GM12878 (cell line): ENCODE data around the gene DDX56. TPM values are rescaled to one million over a fixed set of nuclear protein-coding genes. Genes with fewer than 3 reads are reported as not detected.

Experiments
- ATAC-seq: fragments of 200-7000 bp; cut with Tn5 transposase; 3 replicates; pipeline ENCODE4 v1.9.1; 2020; ENCODE audit warnings: mild to moderate bottlenecking, moderate library complexity
- BruUV-seq: library from RNA; stranded (reverse); fragments of 400-500 nt; replicated peaks from 2 replicates; lab custom pipeline; 2021; lab: Mats Ljungman, UMichigan
- CTCF ChIA-PET: fragments of 300-600 bp; sonication (Branson Sonifier 250); formaldehyde crosslinking; extraction: SDS; loops from one replicate; lab custom pipeline; 2021; ENCODE audit warnings: inconsistent platforms; lab: Yijun Ruan, JAX
- POLR2A ChIA-PET: fragments of 350-600 bp; formaldehyde crosslinking; extraction: SDS; loops from one replicate; lab custom pipeline; 2021; ENCODE audit warnings: inconsistent platforms; lab: Charles Lee
- RAD21 ChIA-PET: fragments of 300-600 bp; sonication (Branson Sonifier 250); formaldehyde crosslinking; loops from one replicate; lab custom pipeline; 2023; ENCODE audit warnings: antibody characterized with exemption; ENCODE audit not compliant: unreplicated experiment; lab: Charles Lee
- SMC1A ChIA-PET: fragments of 300-600 bp; sonication (Branson Sonifier 250); formaldehyde crosslinking; loops from one replicate; lab custom pipeline; 2023; ENCODE audit not compliant: unreplicated experiment, uncharacterized antibody; lab: Charles Lee
- DNase-seq: peaks from one replicate; pipeline ENCODE4 v3.0.0-alpha.2; 2011; ENCODE audit warnings: low read depth, low spot score
- FAIRE-seq: peaks from 3 replicates; lab custom pipeline; 2011; peaks lifted over from hg19 to GRCh38; lab: Jason Lieb, UNC
- H2AFZ ChIP-seq: 2 replicates; pipeline ENCODE4 v1.6.0; 2011; ENCODE audit warnings: low read depth, low read length, control low read depth; ENCODE audit not compliant: control insufficient read depth
- H3K27ac ChIP-seq: 2 replicates; pipeline ENCODE4 v1.5.1; 2011; ENCODE audit warnings: control low read depth; ENCODE audit not compliant: control insufficient read depth, insufficient read depth
- H3K27me3 ChIP-seq, 2 experiments: replicated peaks in 1 of 2; 2 replicates each; pipeline versions ENCODE4 v1.6.0 to v1.6.1; 2011; ENCODE audit warnings: low read length in 1 of 2; ENCODE audit not compliant: control insufficient read depth in 2 of 2, insufficient read depth in 2 of 2
- H3K36me3 ChIP-seq, 2 experiments: 2 replicates each; pipeline ENCODE4 v1.5.1; 2011; ENCODE audit warnings: low read length in 1 of 2; ENCODE audit not compliant: control insufficient read depth in 2 of 2, insufficient read depth in 2 of 2
- H3K4me1 ChIP-seq: 2 replicates; pipeline ENCODE4 v1.6.1; 2011; ENCODE audit warnings: mild to moderate bottlenecking, low read length, moderate library complexity, mixed read lengths; ENCODE audit not compliant: control insufficient read depth, insufficient read depth
- H3K4me2 ChIP-seq: 2 replicates; pipeline ENCODE4 v1.6.0; 2011; ENCODE audit warnings: control low read depth; ENCODE audit not compliant: control insufficient read depth, insufficient read depth
- H3K4me3 ChIP-seq: fragments of 200-600 bp; sonication (generic); 2 replicates; pipeline ENCODE4 v1.5.1; 2016
- H3K79me2 ChIP-seq: 2 replicates; pipeline ENCODE4 v1.6.0; 2011; ENCODE audit warnings: low read length; ENCODE audit not compliant: control insufficient read depth, insufficient read depth
- H3K9ac ChIP-seq: 2 replicates; pipeline ENCODE4 v1.8.0; 2011; ENCODE audit warnings: low read length, control low read depth, mixed read lengths; ENCODE audit not compliant: control insufficient read depth, insufficient read depth
- H3K9me3 ChIP-seq: replicated peaks from 3 replicates; pipeline ENCODE4 v1.5.1; 2011; ENCODE audit warnings: mild to moderate bottlenecking, low read length; ENCODE audit not compliant: control insufficient read depth, insufficient read depth
- H4K20me1 ChIP-seq: 2 replicates; pipeline ENCODE4 v1.6.0; 2011; ENCODE audit not compliant: control insufficient read depth, insufficient read depth
- BCLAF1 ChIP-seq: fragments of 450-650 bp; IDR thresholded peaks from 2 replicates; pipeline ENCODE4 v1.6.1; 2017; ENCODE audit warnings: antibody characterized with exemption, mild to moderate bottlenecking, moderate library complexity
- ETV6 ChIP-seq, 2 experiments: fragments of 450-650 bp in 1 of 2; IDR thresholded peaks in 1 of 2; conservative IDR thresholded peaks in 1 of 2; 2 replicates each; pipeline ENCODE4 v1.6.1; 2014; ENCODE audit warnings: antibody characterized with exemption in 1 of 2, borderline replicate concordance in 1 of 2, low read depth in 1 of 2, mild to moderate bottlenecking in 1 of 2, moderate library complexity in 1 of 2
- FOXK2 ChIP-seq: fragments of 450-650 bp; IDR thresholded peaks from 2 replicates; pipeline ENCODE4 v1.6.1; 2017; ENCODE audit warnings: mild to moderate bottlenecking, moderate library complexity
- HDGF ChIP-seq: fragments of 450-650 bp; IDR thresholded peaks from 2 replicates; pipeline ENCODE4 v1.6.1; 2016; ENCODE audit warnings: antibody characterized with exemption
- JUNB ChIP-seq: IDR thresholded peaks from 2 replicates; pipeline ENCODE4 v1.6.1; 2016; ENCODE audit warnings: antibody characterized with exemption, mild to moderate bottlenecking
- LARP7 ChIP-seq: fragments of 450-650 bp; IDR thresholded peaks from 2 replicates; pipeline ENCODE4 v1.6.1; 2017; ENCODE audit warnings: mild to moderate bottlenecking
- MYC ChIP-seq: IDR thresholded peaks from 2 replicates; pipeline ENCODE4 v1.6.1; 2011; ENCODE audit warnings: mild to moderate bottlenecking, low read length, moderate library complexity, inconsistent platforms; ENCODE audit not compliant: insufficient read depth, insufficient replicate concordance, insufficient read length, severe bottlenecking
- PAX8 ChIP-seq: fragments of 450-650 bp; IDR thresholded peaks from 2 replicates; pipeline ENCODE4 v1.6.1; 2017; ENCODE audit warnings: mild to moderate bottlenecking, moderate library complexity
- PML ChIP-seq: IDR thresholded peaks from 2 replicates; pipeline ENCODE4 v1.6.1; 2012; ENCODE audit warnings: low read length, inconsistent platforms
- STAT1 ChIP-seq: fragments of 450-650 bp; conservative IDR thresholded peaks from 2 replicates; pipeline ENCODE4 v1.6.1; 2014; ENCODE audit warnings: antibody characterized with exemption, mild to moderate bottlenecking
- TCF7 ChIP-seq: IDR thresholded peaks from 2 replicates; pipeline ENCODE4 v1.6.1; 2014; ENCODE audit warnings: antibody characterized with exemption, borderline replicate concordance
- ZBTB33 ChIP-seq: fragments of 450-650 bp; IDR thresholded peaks from 2 replicates; pipeline ENCODE4 v1.6.1; 2017; ENCODE audit warnings: mild to moderate bottlenecking
- ZBTB4 ChIP-seq: fragments of 450-650 bp; formaldehyde crosslinking; IDR thresholded peaks from 2 replicates; pipeline ENCODE4 v1.4.0; 2022; ENCODE audit warnings: mild to moderate bottlenecking, moderate library complexity
- ZNF274 ChIP-seq: IDR thresholded peaks from one replicate; pipeline ENCODE4 v1.8.0; 2011; ENCODE audit not compliant: insufficient read length, insufficient read depth
- WGBS: methylation state at CpG from one replicate; pipeline ENCODE4 v1.1.6; 2016; ENCODE audit warnings: low lambda C conversion rate; ENCODE audit not compliant: insufficient replicate concordance, insufficient coverage; ENCODE audit errors: missing lambda C conversion rate; 5-methylcytosine and 5-hydroxymethylcytosine counted together
- in situ Hi-C: fragments of 300-500 bp; cut with MboI; formaldehyde crosslinking; loops from 9 replicates; pipeline ENCODE4 v1.14.3; 2018; ENCODE audit warnings: mixed read lengths
- intact Hi-C: fragments of 100-400 bp; cut with micrococcal nuclease; formaldehyde crosslinking; loops from one replicate; pipeline ENCODE4 v1.14.2; 2022; ENCODE audit not compliant: unreplicated experiment
- polyA plus RNA-seq, 11 experiments: library from polyadenylated mRNA; depleted of rRNA in 4 of 11; unstranded in 6 of 11; stranded (reverse) in 5 of 11; fragments of >200 nt; fragmentation: Nextera tagmentation in 4 of 11; fragmentation: Illumina TruSeq in 1 of 11; extraction: Ambion mirVana in 4 of 11; extraction: Trizol in 1 of 11; gene quantifications; 1 replicate in 1 of 11; 2 replicates in 10 of 11; pipeline versions ENCODE4 v1.2.1 to v1.2.3, GENCODE V29; 2011 to 2016; ENCODE audit warnings: inconsistent platforms in 2 of 11, missing spikeins in 2 of 11, low read depth in 1 of 11
- total RNA-seq, 4 experiments: library from RNA; depleted of rRNA in 3 of 4; stranded (reverse); fragments of >200 nt in 3 of 4; fragmentation: Illumina TruSeq in 1 of 4; extraction: Trizol in 1 of 4; gene quantifications; 2 replicates each; pipeline versions ENCODE4 v1.2.1 to v1.2.3, GENCODE V29; 2013 to 2021

Gene DDX56
- total and polyA plus RNA-seq, 10 of the 15 experiments (the other 5 are each of a cell fraction or from before 2014, with no cell fraction given), result 19.8 to 136 (median 81.3) TPM

DNA sequence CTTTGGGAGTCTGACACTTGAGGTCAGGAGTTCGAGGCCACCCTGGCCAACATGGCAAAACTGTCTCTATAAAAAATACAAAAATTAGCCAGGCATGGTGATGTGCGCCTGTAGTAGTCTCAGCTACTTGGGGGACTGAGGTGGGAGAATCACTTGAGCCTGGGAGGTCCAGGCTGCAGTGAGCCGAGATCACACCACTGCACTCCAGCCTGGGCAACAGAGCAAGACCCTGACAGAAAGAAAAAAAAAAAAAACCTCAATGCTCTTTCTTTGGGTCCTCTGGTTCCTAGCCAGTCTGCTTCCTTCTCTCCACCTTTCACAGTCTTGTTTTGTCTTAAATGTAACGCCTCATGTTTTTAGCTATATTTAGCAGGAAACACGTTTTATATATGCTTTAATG is 42.1 kb upstream of the DDX56 start:
- no peak overlapping the region for H2AFZ ChIP-seq
- H3K27me3 ChIP-seq, result no peaks in the 10 kb centered on the region
- ChIA-PET POLR2A (interaction anchor here (0.6 to 3.2 kb wide), 5 partner anchors 9 to 50 kb away, joined by 3 to 28 read pairs (median 5); partner anchors contain the start of gene OGDH), CTCF (interaction anchor here (1.2 kb wide), 2 partner anchors 25 to 134 kb away, joined by 3 to 7 read pairs; no protein-coding TSS in a partner anchor), SMC1A (interaction anchor here (1.5 to 4.3 kb wide), 5 partner anchors 9 to 68 kb away, joined by 3 to 19 read pairs (median 13); partner anchors contain the start of gene OGDH), RAD21 (interaction anchor here (1.0 to 10.1 kb wide), 2 partner anchors 19 to 134 kb away, joined by 4 to 130 read pairs; no protein-coding TSS in a partner anchor)
- peaks cover 0 to 7% of the 10 kb centered on the region in 2 experiments; a peak in 2 of 4 replicates for H3K36me3 ChIP-seq
- DNase-seq (no peak), ATAC-seq (no peak), FAIRE-seq (no peak)
- H3K9ac ChIP-seq, result no peak overlapping the region
- no peaks in the 10 kb centered on the region for H4K20me1 ChIP-seq
- BruUV-seq, result no TSS peak
- peaks cover 82% of the 10 kb centered on the region for H3K79me2 ChIP-seq
- no peaks in the 10 kb centered on the region for H3K9me3 ChIP-seq
- 73% methylated on average over 5 of the region's 5 CpGs for WGBS
- intact Hi-C loops, result no loop called here
- no peak overlapping the region for H3K4me2 ChIP-seq
- no peak overlapping the region for H3K4me3 ChIP-seq
- H3K4me1 ChIP-seq, result peaks cover 40% of the 10 kb centered on the region
- peak overlapping the region; percentile 46; the same call in 1 of the 2 replicates for H3K27ac ChIP-seq
- in situ Hi-C loops, result no loop called here
- TF ChIP-seq ETV6 (conservative IDR thresholded peaks at IDR 0.05 in 1 of 2, IDR thresholded peaks at IDR 0.05 in 1 of 2; ENCODE audit: borderline replicate concordance in 1 of 2, low read depth in 1 of 2) (no peak), FOXK2 (no peak), STAT1 (no peak), PAX8 (no peak), JUNB (no peak), PML (no peak), ZBTB33 (no peak), MYC (no peak), ZNF274 (no peak), ZBTB4 (CRISPR knock-in tag) (no peak), TCF7 (no peak), HDGF (no peak), BCLAF1 (no peak), LARP7 (no peak)
